Stimulated activated CD8-positive, alpha-beta memory T cell treated with anti-CD3 and anti-CD28 coated beads, Interleukin-2, amount 100 ng/mL, for 48 hours (primary cell): ENCODE results near the gene RHCE.
"Not testable (repeated sequence)": the region's sequence is repeated elsewhere in the genome, so short reads cannot be mapped to it uniquely, and the experiment has no call there.

Experiments
- DNase-seq, 2 donors: peaks; one replicate each; pipeline ENCODE4 v3.0.0-alpha.2; 2020; ENCODE audit warnings: low read depth in 2 of 2

Gene RHCE

DNA sequence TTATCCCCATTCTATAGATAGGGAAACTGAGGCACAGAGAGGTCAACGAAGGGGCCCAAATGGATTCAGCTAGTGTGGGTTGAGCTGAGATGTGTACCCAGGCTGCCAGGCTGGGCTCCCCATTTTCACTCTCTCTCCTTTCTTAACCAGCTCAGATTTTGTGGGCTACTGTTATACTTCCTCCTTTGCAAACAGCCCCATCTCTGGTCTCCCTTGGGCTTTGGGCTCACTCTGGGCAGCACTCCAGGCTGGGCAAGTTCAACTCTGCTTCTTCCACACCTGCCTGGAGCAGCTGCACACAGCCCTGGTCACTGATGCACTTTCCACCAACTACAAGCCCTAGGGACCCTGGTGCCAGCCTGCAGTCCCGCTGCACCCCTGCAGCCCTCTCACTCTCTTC lies 22.5 kb downstream of the RHCE start:
- DNase-seq: not testable (repeated sequence)

DNA sequence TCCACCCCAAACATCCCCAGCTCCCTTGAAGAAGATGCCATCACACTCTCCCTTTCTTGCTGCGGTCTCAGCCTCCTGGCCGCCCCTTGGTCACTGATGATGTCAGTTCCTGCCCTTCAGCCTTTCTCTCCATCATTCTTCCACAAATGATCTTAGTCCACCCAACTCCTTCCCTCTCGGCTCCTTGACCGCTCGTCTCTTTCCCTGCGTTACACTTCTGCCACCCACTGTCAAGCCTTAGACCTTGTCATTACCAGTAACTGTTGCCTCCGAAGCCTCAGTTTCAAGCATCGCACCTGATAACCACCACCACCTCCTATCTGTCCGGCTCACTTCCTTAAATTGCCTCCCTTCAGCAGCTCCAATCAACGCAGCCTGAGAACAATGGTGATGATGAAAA lies 23.1 kb downstream of the RHCE start:
- DNase-seq: not testable (repeated sequence)

DNA sequence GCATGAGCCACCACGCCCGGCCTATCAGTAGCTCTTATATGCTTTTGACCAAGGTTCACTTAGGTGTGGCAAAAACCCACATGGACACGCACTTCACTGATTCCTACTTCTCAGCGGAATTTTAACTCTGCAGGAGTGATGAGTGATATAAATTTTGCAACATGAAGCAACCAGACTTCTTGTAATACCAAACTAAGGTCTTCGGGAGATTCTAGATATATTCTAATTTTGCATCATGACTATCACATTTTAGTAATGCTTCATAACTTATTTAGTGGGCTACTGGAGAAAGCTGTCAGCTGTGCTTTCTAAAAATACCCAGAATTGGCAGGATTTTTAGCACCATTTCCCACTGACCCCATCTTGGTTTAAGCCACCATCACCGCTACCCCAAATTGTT lies 27.8 kb downstream of the RHCE start:
- no peak for DNase-seq

DNA sequence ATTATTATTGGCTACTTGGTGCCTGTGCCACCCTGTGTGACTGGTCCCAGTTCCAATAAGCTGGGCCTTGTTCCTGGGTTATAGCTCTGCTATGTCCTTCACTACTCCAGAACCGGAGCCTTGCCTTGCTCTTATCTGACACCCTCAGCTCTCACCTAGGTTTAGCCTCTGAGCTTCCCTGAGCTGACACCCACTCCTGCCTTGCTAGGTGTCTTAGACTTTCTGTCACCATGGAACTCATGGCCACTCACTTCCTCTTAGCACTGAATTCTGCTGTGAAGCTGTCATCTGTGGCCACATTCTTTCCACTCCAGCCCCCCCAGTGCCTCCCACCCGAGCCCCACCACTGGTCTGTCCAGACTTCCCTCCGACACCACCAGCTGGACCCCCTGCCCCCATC lies 30.9 kb downstream of the RHCE start:
- DNase-seq: not testable (repeated sequence)

DNA sequence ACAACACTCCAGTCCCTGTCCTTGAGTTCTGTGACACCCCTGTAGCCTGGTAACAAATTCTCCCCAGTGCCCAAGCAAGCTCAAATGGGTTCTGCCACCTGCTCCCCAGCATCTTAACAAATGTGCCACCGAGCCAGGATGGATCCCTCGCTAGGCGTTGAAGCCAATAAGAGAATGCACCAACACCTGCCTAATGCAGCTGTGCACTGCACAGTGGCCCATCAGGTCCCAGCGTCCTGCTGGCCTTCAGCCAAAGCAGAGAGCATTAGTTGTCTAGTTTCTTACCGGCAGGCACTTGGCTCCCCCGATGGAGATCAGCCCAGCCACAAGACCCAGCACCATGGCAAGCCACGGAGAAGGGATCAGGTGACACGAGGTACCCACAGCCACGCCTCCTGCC lies 31.9 kb downstream of the RHCE start:
- not testable (repeated sequence) for DNase-seq

DNA sequence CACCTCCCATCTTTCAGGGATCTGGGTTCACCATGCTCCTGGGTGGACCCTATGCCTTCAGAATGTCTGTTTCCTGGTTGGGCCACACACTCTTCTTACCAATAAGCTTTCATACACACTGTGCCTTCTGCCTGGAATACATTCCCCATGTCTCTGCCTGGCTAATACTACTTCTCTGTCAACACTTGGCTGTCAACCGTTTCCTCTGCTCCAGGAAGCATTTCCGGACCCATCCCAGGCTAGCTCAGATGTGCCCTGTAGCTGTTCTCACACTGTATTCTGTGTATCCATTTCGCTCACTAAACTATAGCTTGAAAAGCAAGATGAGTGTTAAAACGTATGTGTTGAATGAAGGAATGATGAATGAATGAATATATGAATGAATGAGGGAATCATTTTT lies 33.5 kb downstream of the RHCE start:
- DNase-seq: not testable (repeated sequence)

DNA sequence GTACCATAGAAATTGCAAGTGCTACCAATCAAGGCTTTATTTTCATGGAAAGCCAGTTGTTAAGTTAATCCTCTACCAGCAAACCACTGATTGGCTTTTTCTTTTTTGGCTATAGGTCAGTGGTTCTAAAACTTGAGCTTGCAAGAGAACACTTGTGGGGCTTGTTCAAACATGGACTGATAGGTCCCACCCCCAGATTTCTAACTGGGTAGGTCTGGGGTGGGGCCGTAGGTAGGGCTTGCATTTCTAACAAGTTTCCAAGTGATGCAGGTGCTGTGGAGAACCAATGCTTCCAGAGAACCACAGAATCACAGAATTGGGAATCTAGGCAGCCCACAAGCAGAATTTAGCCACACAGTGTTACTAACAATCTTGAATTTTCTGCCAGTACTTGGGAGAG lies 36.8 kb downstream of the RHCE start:
- not testable (repeated sequence) for DNase-seq

DNA sequence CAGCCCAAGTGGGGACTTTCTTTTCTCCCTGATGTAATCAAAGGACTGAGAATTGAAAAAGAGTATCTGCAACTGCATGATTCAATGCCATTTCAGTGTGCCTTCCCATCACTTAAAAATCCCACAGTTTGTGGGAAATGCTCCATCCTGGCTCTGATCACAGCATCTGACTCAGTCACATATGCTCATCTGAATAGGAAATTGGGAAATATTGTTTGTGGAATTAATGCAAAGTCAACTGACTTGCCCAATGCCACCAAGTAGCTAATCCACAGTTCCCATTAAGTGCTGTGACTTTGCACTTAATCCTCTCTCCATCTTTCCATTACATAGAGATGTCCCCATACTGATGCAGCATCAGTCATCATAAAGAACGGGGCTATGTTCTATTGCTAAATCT lies 37.5 kb downstream of the RHCE start:
- not testable (repeated sequence) for DNase-seq

DNA sequence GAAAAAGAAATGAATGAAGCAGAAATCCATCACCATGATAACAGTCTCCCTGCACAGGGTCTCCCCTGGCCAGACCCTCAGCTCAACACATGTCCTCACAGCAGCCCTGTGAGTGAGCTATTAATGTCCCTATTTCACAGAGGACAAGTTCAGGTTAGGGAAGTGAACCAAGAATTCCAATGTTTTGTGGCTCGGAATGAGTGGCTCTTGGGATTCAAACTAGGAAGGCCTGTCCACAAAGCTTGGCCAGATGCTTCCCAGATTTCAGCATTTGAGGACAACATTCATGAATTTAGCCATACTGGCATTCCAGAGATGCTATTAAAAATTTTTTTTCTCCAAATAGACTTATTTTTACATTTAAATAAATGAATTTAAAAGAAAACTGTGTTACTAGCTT lies 38.1 kb downstream of the RHCE start:
- not testable (repeated sequence) for DNase-seq

DNA sequence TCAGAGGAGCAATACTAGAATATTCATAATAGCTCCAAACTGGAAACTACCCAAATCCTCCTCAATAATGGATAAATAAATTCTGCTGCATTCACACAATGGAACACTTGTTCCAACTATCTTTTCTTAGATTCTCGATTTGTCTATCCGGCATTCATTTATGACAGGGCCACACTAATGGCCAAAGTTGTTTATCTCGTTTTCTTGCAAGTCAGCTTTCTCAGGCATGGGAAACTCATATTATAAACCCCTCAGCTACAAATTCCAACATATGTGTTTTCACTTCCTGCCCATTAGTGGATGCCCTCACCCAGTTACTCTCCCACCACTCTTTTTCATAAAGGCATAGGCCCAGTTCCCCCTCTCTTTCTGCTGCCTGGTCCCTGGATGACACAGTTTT lies 42.3 kb downstream of the RHCE start:
- not testable (repeated sequence) for DNase-seq

DNA sequence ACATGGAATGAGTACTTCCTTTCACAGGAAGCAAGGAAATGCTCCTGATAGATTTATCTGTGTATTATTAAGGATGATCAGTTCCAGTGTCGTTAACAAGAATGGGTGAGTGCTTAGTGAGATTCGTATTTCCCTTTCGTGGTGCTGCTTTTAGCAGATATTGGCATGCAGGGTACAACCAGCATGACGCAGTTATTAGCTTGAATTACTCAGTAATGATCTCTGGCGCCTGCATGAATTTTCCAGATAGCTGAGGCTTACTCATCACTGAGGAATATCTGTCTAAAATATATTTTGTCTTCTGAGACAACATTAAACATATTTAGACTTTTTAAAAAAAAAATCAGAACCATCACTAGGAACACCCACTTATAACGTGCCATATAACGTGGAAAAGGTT lies 48.9 kb downstream of the RHCE start:
- not testable (repeated sequence) for DNase-seq

DNA sequence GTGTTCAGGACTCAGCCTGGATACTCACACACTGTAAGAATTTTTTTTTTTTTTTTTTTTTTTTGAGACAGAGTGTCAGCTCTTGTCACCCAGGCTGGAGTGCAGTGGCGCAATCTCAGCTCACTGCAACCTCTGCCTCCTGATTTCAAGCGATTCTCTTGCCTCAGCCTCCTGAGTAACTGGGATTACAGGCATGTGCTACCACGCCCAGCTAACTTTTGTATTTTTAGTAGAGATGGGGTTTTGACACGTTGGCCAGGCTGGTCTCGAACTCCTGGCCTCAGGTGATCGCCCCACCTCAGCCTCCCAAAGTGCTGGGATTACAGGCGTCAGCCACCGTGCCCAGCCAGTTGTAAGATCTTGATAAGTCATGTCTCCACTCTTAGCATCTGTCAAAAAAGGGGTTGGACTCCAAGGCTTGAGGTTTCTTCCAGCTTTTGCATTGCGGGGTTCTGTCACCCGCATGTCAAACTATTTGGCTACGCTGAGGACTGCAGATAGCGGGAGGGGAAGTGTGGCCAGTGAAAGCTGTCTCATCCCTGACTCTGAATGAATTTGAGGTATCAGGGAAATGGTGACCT lies 50.8 kb downstream of the RHCE start:
- not testable (repeated sequence) for DNase-seq

DNA sequence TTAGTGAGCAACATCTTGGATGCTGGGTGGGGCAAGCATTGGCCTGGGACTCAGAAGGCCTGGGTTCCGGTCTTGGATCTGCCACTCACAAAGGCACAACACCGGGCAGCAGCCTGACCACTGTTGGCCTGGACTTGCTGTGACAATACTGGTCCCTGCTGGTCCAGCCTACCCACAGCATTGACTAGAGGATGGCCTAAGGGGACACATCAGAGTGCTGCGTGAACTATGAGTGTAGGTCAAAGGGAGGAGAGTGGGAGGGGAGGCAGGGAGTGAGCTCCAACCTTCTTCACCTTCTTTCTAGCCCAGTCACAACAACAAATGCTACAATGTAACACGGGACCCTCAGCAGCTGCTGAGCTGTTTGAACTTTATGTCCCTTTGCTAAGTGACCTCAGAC lies 51.4 kb downstream of the RHCE start:
- no peak for DNase-seq

DNA sequence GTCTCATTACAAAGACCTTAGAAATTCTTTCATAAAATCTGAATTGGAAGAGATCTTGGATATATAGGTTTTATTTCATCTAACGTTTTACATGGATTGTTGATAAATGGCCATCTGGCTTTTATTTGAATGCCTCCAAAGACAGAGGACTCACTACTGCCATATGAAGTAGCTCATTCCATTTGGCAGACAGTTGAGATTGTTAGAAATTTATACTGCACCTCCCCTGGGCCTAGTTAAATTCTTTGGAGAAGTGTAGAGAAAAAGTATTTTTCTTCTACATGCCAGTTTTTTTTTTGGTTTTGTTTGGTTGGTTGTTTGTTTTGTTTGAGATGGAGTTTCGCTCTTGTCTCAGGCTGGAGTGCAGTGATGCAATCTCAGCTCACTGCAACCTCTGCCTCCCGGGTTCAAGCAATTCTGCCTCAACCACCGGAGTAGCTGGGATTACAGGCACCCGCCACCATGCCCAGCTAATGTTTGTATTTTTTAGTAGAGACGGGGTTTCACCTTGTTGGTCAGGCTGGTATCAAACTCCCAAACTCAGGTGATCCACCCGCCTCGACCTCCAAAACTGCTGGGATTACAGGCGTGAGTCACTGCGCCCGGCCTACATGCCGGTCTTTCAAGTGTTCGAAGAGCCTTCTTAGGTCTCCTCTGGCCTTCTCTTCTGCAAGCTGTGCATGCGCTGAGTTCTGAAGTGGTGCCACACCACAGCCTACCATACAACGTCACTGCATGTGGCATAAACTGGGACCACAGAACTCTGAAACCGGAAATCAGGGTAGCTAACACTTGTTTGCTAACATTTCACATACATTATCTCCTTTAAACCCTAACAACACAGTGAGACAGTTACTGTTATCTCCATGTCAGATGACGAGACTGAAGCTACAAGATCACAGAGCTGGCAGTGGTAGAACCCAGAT lies 57.7 kb downstream of the RHCE start:
- not testable (repeated sequence) for DNase-seq

DNA sequence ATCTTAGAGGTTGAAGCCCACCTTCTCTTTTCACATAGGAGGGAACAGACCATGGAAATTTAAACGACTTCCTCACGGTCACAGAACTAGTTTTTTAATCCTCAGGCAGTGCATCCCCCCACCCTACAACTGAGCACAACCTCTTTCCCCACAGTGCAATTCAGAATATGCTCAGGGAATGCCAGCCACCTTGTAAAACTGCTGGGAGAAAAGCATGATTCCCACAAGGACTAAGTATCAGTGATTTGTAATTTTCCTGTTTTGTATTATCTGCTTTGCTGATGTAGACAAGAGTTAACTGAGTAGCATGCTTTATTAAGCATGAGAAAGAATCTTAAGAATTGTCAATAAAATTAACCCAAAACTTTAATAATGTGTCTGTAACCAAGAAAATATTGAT lies 58.7 kb downstream of the RHCE start:
- DNase-seq: no peak

DNA sequence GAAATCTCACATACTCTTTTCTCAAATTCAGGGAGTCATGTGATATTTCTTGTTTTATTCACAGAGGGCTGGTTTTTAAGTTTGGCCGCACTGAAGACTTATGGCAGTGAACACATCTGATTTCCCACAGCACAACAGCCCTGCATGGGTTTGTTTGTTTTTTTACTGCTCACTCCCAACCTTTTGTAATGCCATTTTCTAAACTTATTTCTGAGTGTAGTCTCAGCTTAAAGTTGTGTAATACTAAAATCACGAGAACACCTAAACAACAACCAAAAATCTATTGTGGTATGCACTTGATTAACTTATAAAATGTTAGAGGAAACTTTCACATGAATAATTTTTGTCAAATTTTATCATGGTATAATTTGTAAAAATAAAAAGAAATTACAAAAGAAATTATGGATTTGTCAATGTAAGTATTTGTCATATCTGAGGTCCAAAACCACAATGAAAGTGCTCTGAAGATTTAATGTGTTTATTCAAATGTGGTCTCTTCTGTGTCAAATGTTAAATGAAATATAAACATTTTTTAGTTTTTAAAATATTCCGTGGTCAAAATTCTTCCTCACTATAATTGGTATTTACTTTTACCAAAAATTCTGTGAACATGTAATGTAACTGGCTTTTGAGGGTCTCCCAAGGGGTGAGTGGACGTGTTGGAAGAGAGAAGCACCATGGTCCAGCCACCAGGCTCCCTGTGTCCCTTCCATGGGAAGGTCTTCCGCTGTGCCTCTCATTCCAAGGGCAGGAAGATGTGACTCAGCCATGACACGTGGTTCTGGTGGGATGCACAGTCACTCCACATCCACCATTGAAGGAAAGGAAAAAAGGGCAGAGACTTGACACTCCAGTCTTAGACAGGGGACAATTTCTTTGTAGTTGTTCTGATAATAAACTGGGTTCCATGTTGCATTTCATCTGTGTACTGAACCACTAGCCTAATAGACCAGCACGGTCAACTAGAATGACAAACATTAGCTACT lies 59.7 kb downstream of the RHCE start:
- DNase-seq: no peak

DNA sequence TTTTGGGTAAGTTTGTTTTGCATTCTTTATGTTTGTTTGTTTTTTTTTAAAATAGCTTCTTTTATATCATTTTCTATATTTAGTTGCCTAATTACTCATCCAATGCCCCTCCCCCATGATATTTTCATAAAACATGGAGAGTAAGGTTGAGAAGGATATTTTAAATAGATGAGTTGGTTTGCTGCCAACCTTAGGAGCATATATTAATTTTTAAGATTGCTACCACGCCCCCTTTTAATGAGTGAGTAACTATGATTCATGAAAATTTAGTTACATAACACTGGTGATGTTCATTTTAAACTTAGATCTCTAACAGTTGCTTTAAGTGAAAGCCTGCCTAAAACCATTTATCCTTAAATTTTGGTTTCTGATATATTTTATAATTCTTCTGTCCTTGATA lies 63.8 kb downstream of the RHCE start:
- DNase-seq: no peak

DNA sequence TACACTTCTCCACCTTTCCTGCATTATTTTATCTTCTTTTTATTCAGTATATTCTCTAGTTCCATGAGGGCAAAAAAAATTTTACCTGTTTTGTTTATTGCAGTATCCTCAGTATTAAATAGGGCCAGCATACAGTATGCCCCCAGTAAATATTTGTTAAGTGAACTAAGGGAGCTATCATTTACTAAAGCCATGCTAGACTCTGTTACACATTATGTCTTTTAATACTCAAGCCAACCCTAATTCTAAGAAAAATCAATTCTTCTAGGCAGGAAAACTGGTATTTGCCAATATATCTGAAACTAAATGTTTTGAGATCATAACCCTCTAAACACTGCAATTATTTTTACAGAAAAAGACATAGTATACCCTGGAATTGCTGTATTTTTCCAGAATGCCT lies 64.2 kb downstream of the RHCE start:
- DNase-seq: no peak

DNA sequence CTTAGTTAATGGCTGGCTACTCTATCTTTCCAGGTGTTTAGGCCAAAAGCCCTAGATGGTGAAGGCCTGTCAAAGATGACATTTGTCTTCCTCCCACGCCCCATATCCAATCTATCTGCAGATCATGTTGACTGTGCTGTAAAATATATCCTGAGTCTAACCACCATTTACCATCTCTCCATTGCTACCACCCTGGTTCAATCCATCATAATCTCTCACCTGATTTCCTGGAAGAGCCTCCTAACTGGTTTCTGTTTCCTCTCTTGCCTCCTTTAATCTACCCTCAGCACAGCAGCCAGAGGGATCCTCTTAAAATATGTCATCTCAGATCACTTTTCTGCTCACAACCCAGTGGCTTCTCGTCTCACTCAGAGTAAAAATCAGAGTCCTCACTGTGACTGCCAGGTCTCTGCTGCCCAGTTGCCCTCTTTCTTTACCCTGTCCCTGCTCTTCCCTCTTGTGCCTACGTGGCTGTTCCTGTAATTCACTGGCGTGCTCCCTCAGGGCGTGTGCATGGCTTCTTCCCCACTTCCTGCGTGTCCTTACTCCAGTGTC lies 64.7 kb downstream of the RHCE start:
- DNase-seq: no peak

DNA sequence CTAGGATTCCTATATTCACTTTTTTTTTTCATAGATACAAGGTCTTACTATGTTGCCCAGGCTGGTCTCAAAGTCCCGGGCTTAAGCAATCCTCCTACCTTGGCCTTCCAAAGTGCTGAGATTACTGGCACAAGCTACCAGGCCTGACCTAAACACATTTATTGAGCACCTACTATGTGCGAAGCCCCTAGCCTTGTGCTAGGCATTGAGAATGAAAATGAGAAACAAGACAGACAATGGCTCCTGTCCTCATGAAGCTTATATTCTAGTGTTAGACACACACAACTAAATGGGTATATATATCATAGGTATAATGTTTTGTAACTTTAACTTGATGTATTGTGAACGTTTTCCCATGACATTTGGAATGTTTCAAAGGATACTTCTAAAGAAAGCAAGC lies 71.0 kb downstream of the RHCE start:
- no peak for DNase-seq

DNA sequence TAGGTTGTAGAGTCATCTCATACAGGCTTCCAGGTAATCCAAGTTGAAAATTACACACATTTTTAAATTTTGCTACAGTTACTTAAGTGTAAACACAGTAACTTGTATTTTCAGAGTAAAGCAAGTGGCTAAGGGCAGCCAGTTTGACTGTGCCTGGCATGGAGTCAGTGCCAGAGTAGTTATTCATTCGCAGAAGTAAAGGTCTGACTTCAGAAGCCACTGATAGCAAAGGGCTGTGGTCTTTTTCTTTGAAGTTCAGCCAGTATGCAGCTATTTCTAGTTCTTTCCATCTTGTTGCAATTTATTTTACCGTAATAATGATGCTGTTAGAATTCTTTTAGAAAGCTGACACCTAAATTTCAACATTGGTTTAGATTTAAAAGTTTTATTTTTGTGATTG lies 73.1 kb downstream of the RHCE start:
- DNase-seq: no peak

DNA sequence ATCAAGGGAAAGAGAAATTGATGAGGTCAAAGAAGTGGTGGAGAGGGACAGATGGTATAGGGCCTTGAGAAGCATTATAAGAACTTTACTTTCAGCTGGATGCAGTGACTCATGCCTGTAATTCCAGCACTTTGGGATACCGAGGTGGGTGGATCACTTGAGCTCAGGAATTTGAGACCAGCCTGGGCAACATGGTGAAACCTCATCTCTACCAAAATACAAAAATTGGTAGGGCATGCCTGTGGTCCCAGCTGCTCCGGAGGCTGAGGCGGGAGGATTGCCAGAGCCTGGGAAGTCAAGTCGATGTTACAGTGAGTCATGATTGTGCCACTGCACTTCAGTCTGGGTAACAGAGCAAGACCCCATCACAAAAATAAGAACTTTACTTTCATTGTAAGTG lies 76.8 kb downstream of the RHCE start:
- DNase-seq: no peak
